HFF-Myc (cell line): ENCODE data around the gene SULT1C2.

ENCODE experiments used
- DNase-seq: peaks from one replicate; pipeline ENCODE4 v3.0.0-alpha.2; 2011; ENCODE audit warnings: low read depth; ENCODE audit errors: extremely low read depth
- H3K4me3 ChIP-seq: replicated peaks from 2 replicates; pipeline ENCODE4 v1.5.1; 2011; ENCODE audit warnings: low read depth, mild to moderate bottlenecking, control low read depth, low read length
- TF ChIP-seq, protein P1 (sequence below): IDR thresholded peaks from 2 replicates; pipeline ENCODE4 v1.5.1; 2012; ENCODE audit warnings: mild to moderate bottlenecking, low read depth, low read length, control low read depth; ENCODE audit errors: missing control alignments

SULT1C2 gene

GRCh38 chr2:108323619-108324018 lies 34.9 kb downstream of the SULT1C2 start:
- TF ChIP-seq, protein P1, sequence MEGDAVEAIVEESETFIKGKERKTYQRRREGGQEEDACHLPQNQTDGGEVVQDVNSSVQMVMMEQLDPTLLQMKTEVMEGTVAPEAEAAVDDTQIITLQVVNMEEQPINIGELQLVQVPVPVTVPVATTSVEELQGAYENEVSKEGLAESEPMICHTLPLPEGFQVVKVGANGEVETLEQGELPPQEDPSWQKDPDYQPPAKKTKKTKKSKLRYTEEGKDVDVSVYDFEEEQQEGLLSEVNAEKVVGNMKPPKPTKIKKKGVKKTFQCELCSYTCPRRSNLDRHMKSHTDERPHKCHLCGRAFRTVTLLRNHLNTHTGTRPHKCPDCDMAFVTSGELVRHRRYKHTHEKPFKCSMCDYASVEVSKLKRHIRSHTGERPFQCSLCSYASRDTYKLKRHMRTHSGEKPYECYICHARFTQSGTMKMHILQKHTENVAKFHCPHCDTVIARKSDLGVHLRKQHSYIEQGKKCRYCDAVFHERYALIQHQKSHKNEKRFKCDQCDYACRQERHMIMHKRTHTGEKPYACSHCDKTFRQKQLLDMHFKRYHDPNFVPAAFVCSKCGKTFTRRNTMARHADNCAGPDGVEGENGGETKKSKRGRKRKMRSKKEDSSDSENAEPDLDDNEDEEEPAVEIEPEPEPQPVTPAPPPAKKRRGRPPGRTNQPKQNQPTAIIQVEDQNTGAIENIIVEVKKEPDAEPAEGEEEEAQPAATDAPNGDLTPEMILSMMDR: no peak
- no peak overlapping the region for H3K4me3 ChIP-seq
- DNase-seq: no peak

DNA sequence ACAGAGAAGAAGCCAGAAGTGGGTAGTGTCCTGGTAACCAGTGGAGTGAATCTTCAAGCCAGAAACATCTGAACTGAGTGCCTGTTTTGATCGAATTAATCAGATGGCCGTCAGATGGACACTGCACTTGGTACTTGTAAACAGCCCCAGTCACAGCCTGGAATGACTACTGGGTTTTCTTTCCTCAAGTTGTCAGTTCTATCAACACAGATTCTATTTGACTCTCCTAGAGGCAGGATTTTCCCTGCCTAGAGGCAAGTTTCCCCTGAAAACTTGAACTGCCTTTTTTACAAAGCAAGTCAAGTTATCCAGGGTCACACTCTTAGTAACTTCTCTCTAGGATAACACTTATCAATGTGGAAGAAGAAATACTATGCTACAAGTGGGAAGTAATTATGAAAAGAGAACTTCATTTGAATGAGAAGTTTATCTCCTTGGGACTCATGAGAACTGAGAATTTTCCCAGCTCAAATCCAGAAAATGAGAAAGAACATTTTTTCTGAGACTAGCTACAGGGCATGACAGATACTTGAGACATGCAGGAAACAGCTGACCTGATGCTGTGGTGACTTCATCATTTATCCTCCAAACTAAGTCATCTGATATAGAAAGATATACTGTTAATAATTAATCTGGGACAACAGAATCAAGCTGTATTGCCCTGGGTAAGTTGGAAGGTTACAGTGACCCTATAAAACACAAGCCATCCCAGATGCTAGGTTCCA lies 36.0 kb downstream of the SULT1C2 start:
- TF ChIP-seq, protein P1: no peak
- DNase-seq: no peak
- H3K4me3 ChIP-seq: no peak overlapping the region

DNA sequence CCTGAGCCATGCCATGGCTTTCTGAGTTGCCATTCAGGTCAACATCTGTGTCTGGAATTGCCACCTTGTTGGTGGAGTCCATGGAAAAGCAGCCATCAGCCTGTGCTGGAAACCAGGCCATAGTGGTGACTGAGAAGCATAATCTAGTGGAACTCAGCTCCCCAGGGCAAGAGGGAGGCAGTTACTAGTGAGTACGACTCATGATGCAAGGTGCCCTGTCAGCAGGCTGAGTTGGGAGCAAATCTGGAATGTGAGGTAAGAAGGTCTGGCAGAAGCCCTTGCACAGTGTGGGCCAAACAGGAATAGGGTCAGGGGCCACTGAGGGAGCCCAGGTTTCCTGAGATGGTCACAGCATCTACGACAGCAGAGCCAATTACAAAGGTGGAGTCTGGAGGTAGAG lies 37.1 kb downstream of the SULT1C2 start:
- DNase-seq: no peak
- H3K4me3 ChIP-seq: no peak overlapping the region
- TF ChIP-seq, protein P1: no peak

GRCh38 chr2:108329771-108330170 lies 41.1 kb downstream of the SULT1C2 start:
- no peak for DNase-seq
- H3K4me3 ChIP-seq: no peak overlapping the region
- TF ChIP-seq, protein P1: no peak

DNA sequence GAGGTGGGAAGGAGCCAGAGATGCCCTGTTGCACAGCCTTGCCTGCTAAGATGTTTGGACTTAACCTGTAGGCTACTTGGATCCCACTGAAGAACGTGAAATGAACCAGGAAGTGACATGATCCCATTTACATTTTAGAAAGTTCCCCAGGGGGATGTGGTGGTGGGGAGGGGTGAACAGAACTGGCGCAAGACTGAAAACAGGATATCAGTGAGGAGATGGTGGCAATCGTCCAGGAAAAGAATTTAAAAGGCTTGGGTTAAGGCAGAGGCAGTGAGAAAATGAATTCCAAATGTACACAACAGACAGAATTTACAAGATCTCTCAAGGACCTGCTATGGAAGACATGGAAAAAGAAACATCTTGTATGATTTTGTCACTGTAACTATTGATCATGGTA lies 42.3 kb downstream of the SULT1C2 start:
- TF ChIP-seq, protein P1: no peak
- no peak for DNase-seq
- no peak overlapping the region for H3K4me3 ChIP-seq

DNA sequence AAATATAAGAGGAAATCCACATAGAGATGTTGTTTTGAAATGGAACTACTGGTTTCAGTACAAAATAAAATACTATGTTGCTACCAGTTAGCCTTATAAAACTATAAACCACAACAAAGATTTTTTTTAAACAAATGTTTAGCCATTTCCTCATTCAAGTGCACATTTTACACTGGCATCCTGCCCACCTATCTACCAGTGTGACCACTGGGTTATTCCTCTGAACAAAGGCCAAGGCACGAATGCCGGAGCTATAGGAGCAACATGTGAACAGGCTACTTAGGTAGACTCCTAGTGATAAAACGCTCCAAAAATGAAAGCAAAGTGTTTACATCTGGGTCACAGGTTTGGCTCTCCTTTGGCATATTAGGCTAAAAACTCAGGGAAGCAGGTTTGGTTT lies 57.3 kb downstream of the SULT1C2 start:
- H3K4me3 ChIP-seq: no peak overlapping the region
- no peak for DNase-seq
- TF ChIP-seq, protein P1: no peak

GRCh38 chr2:108346827-108347226 lies 58.1 kb downstream of the SULT1C2 start:
- DNase-seq: no peak
- no peak overlapping the region for H3K4me3 ChIP-seq
- TF ChIP-seq, protein P1: no peak
